IPS-11a (cell line): ENCODE data around the gene LRRC56.
A peak's percentile ranks its signal among the peaks of the same experiment; 100 is the strongest.
"Not testable (repeated sequence)": the region's sequence is repeated elsewhere in the genome, so short reads cannot be mapped to it uniquely, and the experiment has no call there.

Source experiments
- H3K4me3 ChIP-seq: one replicate; pipeline ENCODE4 v1.5.1; 2013; ENCODE audit warnings: low read depth, low read length, control low read depth

The LRRC56 gene

GRCh38 chr11:571802-572185 lies 34.5 kb downstream of the LRRC56 start:
- H3K4me3 ChIP-seq = no peak overlapping the region

DNA sequence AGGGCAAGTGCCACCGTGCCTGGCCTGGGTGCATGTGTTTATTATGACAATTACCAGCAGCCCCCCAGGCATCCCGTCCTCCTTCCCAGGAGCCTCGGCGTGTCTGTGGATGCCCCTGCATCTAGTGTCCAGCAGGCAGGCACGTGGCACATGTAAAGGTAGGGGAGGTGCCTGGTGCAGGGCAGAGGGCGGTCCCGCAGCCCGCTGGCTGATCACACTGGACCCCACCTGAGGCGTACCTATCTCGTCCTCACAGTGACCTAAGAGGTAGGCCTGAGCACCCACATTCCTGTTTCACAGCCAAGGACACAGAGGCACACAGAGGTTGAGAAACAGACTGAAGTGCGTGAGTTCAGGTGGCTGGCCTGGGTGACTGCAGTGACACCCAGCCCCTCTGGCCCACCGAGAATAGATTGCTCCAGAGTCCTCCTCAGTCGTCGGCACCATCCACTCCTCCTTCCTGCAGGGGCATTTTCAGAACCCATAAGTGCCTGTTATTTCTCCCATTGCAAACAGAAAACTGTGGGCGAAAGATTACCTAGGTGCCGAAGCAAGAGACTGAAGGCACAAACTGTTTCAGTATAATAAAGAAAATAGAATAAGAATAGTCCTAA lies 35.9 kb downstream of the LRRC56 start:
- no peak overlapping the region for H3K4me3 ChIP-seq

DNA sequence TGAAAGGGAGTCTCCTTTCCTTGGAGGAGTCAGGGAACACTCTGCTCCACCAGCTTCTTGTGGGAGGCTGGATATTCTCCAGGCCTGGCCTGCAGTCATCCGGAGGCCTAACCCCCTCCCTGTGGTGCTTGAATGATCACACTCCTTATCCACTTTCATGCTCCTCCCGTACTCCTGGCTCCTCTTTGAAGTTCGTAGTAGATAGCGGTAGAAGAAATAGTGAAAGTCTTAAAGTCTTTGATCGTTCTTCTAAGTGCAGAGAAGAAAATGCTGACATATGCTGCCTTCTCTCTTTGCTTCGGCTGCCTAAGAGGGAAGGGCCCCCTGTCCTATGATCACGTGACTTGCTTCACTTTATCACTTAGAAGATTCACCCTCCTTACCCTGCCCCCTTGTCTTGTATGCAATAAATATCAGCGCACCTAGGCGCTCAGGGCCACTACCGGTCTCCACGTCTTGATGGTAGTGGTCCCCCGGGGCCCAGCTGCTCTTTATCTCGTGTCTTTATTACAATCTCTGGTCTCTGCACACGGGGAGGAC lies 36.8 kb downstream of the LRRC56 start:
- not testable (repeated sequence) for H3K4me3 ChIP-seq

- peak overlapping the region; percentile 51 for H3K4me3 ChIP-seq
These were observed 37.4 kb downstream of the LRRC56 start for GRCh38 chr11:574632-575312.

GRCh38 chr11:575313-575995 lies 38.1 kb downstream of the LRRC56 start:
- H3K4me3 ChIP-seq = peak overlapping the region; percentile 51

DNA sequence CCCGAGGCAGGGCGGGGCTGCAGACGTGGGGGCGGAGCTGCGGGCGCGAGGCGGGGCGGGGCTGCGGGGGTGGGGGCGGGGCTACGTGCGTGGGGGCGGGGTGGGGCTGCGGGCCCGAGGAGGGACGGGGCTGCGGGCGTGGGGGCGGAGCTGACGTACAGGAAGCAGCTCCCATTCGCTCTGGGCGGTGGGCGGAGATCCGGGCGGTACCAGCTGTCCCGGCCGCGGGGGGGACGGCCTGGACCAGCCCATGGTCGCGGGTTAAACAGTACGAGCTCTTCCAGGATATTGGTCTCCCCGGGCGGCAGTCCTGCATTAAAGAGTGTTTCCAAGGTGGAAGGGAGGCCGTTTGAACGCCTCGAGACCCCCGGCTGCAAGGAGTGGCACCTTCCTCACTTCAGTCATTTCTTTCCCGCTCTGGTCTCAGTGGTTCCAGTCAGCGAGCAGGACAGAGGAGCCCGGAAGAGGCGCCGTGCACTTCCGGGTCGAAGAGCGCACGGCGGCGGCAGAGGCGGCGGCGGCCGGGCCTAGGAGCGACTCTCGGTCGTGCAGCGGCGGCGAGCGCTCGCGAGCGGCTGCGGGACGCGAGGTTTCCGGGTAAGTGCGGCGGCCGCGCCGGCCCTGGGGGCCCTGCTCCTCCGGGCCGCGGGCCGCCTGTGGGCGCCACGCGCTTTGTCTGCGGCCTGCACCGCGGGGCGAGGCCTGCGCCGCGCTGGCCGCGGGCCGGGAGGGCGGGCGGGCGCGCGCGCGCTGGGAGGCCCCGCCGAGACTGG lies 38.9 kb downstream of the LRRC56 start, which contains the start of gene PHRF1:
Gene PHRF1, plus strand, starts transcription at position 475 of the 773 bp plus-strand sequence. CDS start 5,043 bp downstream, outside the sequence.
- H3K4me3 ChIP-seq = peak within 1 kb of the TSS; percentile 93

DNA sequence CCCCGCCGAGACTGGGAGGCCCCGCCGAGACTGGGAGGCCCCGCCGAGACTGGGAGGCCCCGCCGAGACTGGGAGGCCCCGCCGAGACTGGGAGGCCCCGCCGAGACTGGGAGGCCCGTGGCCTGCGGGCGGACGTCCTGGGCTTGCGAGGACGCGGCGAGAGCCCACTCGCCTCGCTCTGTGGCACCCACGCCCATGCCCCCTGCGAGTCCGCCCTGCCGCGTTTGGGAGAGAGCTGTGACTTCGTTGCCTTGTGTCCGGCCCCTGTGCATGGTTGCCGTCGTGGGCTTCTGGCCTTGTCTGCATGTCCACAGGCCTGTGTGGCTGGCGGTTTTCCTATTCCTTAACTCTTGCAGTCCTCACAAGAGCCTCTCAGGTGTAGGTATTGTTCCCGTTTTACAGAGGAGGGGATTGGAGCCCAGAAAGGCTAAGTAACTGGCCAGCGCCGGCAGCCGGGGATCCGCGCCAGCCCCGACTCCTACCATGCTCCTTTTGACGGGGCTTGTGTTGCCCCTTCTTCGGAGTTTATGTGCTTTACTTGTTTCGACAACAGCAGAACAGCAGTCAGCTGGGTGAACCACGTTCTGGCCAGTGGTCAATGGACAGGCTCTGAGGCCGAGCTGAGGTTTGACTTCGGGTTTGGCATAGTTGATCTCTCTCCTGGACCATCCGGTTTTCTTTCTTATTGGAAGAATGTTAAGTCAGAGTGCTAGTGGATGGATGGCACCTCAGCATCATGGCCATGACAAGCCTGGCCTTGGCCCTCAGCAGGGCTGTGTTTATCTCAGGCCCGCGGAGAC lies 39.7 kb downstream of the LRRC56 start:
- H3K4me3 ChIP-seq = peak overlapping the region; percentile 93

- peak overlapping the region; percentile 93 for H3K4me3 ChIP-seq
These were observed 40.2 kb downstream of the LRRC56 start for GRCh38 chr11:577611-577894.

DNA sequence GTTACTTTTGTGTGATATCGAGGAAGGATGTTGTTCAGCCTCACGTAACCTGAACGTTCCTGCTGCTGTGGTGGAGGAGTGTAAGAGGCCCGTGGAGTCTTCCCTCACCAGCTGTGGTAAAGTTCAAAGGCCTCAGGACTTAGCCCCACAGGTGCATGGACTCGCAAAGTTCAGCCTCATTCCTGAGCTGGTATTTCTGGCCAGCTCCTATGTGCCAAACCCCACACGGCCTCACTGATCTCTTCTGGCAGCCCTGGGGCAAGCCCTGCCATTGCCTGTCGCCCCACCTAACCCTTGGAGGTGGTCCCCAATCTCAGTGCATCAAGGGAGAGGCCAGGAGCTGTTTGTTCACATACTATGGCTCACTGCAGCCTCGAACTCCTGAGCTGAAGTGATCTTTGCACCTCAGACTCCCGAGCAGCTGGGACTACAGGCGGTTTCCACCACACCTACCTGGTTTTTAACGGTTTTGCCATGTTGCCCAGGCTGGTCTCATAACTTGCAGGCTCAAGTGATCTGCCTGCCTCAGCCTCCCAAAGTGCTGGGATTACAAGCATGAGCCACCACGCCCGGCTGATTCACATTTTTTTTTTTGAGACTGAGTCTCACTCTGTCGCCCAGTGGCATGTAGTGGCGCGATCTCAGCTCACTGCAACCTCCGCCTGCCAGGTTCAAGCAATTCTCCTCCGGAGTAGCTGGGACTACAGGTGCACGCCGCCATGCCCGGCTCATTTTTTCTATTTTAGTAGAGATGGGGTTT lies 41.1 kb downstream of the LRRC56 start:
- H3K4me3 ChIP-seq = no peak overlapping the region

DNA sequence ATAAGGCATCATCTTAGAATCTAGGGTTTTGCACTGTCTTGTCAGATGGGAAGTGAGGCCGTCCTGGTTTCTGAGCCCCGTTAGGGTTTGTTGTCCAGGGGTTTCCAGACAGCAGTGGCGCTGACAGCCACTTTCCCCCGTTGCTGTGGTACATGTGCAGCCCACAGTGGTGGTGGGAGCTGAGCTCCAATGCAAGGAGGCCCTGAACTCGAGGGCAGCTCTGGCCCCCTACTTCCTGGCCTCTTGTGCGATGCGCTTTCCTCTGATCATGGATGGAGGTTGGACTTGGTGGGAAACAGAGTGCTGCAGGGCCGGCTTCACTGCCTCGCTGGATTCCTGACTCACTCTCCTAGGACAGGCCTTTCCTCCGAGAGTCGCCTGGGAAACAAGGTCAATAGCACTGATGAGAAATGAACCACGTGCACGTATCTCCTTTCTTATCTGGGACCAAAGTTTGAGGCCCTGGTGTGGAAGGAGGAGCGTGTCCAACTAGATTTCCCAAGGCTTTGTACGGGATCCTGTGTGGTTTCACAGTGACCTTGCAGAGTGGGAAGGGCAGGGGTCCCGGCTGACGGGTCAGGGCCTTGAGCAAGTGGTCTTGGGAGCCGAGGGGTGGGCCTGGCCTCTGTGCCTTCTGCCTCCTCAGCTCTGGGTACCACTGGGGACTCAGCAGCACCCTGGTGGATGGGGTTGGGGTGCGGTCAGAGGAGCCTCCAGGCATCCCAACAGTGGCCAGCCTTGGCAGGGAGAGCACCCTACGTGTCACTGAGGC lies 42.7 kb downstream of the LRRC56 start:
- no peak overlapping the region for H3K4me3 ChIP-seq

DNA sequence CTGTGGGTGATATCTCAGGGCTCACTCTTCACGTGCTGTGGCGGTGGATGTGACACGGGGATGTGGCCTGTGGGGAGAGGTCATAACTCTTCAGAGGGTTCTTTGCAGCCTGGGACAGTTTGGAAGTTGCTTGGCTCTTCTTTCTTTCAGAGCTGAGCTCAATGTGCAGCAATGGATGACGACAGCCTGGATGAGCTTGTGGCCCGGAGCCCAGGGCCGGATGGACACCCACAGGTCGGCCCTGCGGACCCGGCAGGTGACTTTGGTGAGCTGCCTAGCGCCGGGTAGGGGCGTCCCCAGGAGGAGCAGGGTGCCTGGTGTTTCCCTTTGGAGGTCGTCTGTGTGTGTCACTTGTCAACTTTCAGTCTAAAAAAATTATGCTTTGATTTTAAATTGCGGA lies 44.0 kb downstream of the LRRC56 start:
- H3K4me3 ChIP-seq = no peak overlapping the region

GRCh38 chr11:581752-582151 lies 44.4 kb downstream of the LRRC56 start:
- no peak overlapping the region for H3K4me3 ChIP-seq

DNA sequence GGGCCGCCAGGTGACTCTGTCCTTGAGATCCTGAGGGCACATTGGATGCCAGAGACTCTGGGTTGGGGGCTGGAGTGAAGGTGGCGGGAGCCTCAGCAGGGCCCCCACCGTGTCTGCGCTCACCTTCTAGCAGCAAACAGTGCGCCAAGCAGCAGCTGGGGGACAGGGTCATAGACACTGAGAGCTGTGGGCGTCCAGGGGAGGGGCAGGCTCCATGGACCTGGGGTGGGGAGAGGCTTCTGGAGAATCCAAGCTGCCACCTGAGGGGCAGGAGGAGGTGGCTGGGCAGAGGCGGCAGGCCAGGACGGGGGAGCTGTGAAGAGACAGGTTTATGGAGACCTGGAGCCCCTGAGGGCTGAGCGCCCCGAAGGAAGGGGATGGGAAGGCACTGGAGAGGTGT lies 47.0 kb downstream of the LRRC56 start:
- no peak overlapping the region for H3K4me3 ChIP-seq

- no peak overlapping the region for H3K4me3 ChIP-seq
These were observed 49.3 kb downstream of the LRRC56 start for GRCh38 chr11:586376-587316.

DNA sequence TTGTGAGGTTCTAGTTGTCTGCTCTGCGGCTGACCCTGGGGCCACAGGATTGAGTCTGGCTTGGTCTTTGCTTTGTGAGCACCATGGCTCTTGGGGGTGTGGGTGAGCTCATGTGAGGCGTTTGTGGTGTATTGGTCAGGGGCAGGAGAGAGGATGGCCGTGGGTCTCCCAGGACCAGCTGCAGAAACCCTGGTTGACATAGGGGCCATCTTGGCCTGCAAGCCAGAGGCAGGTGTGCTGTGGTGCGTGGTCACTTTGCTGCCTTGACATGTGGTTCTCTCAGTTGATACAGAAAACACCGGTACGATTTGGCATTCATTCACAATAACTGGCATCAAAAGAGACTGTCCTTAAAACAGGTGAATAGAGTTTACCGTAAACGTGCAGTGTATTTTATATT lies 50.2 kb downstream of the LRRC56 start:
- no peak overlapping the region for H3K4me3 ChIP-seq

- no peak overlapping the region for H3K4me3 ChIP-seq
These were observed 50.7 kb downstream of the LRRC56 start for GRCh38 chr11:587978-588380.

DNA sequence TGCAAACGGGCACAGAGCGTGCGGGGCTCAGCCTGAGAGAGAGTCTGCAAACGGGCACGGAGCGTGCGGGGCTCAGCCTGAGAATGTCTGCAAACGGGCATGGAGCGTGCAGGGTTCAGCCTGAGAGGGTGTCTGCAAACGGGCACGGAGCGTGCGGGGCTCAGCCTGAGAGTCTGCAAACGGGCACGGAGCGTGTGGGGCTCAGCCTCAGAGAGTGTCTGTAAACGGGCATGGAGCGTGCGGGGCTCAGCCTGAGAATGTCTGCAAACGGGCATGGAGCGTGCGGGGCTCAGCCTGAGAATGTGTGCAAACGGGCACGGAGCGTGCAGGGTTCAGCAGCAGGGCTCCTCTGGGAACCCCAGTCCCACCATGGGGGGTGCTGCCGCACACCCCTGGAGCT lies 52.5 kb downstream of the LRRC56 start:
- H3K4me3 ChIP-seq = no peak overlapping the region

- no peak overlapping the region for H3K4me3 ChIP-seq
These were observed 53.7 kb downstream of the LRRC56 start for GRCh38 chr11:590997-591396.
